GM23338 (cell line): ENCODE data around the gene RNF103. TPM values are rescaled to one million over a fixed set of nuclear protein-coding genes. Genes with fewer than 3 reads are reported as not detected.
"Not testable (repeated sequence)": the region's sequence is repeated elsewhere in the genome, so short reads cannot be mapped to it uniquely, and the experiment has no call there.

Source experiments
- ATAC-seq: fragments of 200-7000 bp; cut with Tn5 transposase; 3 replicates; pipeline ENCODE4 v1.9.1; 2020
- DNase-seq: peaks from one replicate; pipeline ENCODE4 v3.0.0-alpha.2; 2015; ENCODE audit warnings: low spot score
- H2AFZ ChIP-seq: fragments of 200-600 bp; sonication (generic); 2 replicates; pipeline ENCODE4 v1.8.0; 2016; ENCODE audit warnings: antibody characterized with exemption, mild to moderate bottlenecking, moderate library complexity
- H3F3A ChIP-seq: fragments of 200-600 bp; sonication (generic); replicated peaks from 2 replicates; pipeline ENCODE4 v1.8.0; 2017; ENCODE audit warnings: antibody characterized with exemption, mixed run types, low read depth
- H3K27ac ChIP-seq: fragments of 200-600 bp; sonication (generic); 2 replicates; pipeline ENCODE4 v1.6.1; 2016; ENCODE audit warnings: low read depth
- H3K27me3 ChIP-seq: fragments of 200-600 bp; sonication (generic); 2 replicates; pipeline ENCODE4 v1.8.0; 2016; ENCODE audit warnings: mild to moderate bottlenecking, mixed run types, moderate library complexity; ENCODE audit not compliant: insufficient read depth
- H3K36me3 ChIP-seq: fragments of 200-600 bp; sonication (generic); 2 replicates; pipeline ENCODE4 v1.8.0; 2016; ENCODE audit warnings: mild to moderate bottlenecking; ENCODE audit not compliant: insufficient read depth
- H3K4me1 ChIP-seq: fragments of 200-600 bp; sonication (generic); 2 replicates; pipeline ENCODE4 v1.8.0; 2016; ENCODE audit warnings: mild to moderate bottlenecking, moderate library complexity; ENCODE audit not compliant: insufficient read depth
- H3K4me2 ChIP-seq: fragments of 200-600 bp; sonication (generic); 2 replicates; pipeline ENCODE4 v1.7.1; 2017; ENCODE audit warnings: mixed run types
- H3K4me3 ChIP-seq: fragments of 200-600 bp; sonication (generic); 2 replicates; pipeline ENCODE4 v1.6.1; 2016; ENCODE audit warnings: mixed run types
- H3K79me2 ChIP-seq: fragments of 200-600 bp; sonication (generic); replicated peaks from 2 replicates; pipeline ENCODE4 v1.8.0; 2017; ENCODE audit warnings: mild to moderate bottlenecking; ENCODE audit not compliant: insufficient read depth
- H3K9me2 ChIP-seq: fragments of 200-600 bp; sonication (generic); 2 replicates; pipeline ENCODE4 v1.8.0; 2017; ENCODE audit not compliant: insufficient read depth
- H4K20me1 ChIP-seq: fragments of 200-600 bp; sonication (generic); replicated peaks from 2 replicates; pipeline ENCODE4 v1.8.0; 2017; ENCODE audit warnings: mild to moderate bottlenecking; ENCODE audit not compliant: insufficient read depth
- H3K27ac Mint-ChIP-seq: 2 replicates; pipeline ENCODE4 v1.8.0; 2020; ENCODE audit warnings: inconsistent platforms, mild to moderate bottlenecking, moderate library complexity, mixed read lengths
- H3K27me3 Mint-ChIP-seq: 3 replicates; pipeline ENCODE4 v1.8.0; 2022; ENCODE audit warnings: low read depth, mild to moderate bottlenecking, moderate library complexity, mixed read lengths, inconsistent platforms; ENCODE audit not compliant: insufficient read depth, poor library complexity
- H3K36me3 Mint-ChIP-seq: 3 replicates; pipeline ENCODE4 v1.8.0; 2021; ENCODE audit warnings: low read depth, mild to moderate bottlenecking, inconsistent platforms, moderate library complexity, mixed read lengths
- H3K4me1 Mint-ChIP-seq: 3 replicates; pipeline ENCODE4 v1.8.0; 2020; ENCODE audit warnings: mild to moderate bottlenecking, inconsistent platforms, mixed read lengths
- H3K4me3 Mint-ChIP-seq: 3 replicates; pipeline ENCODE4 v1.8.0; 2021; ENCODE audit warnings: moderate library complexity, mild to moderate bottlenecking, inconsistent platforms, mixed read lengths
- H3K9me3 Mint-ChIP-seq: 3 replicates; pipeline ENCODE4 v1.8.0; 2020; ENCODE audit warnings: moderate library complexity, mild to moderate bottlenecking, inconsistent platforms, mixed read lengths
- CTCF ChIP-seq, 2 experiments: fragments of 200-600 bp in 1 of 2; sonication (generic) in 1 of 2; conservative IDR thresholded peaks; 2 replicates each; pipeline versions ENCODE4 v1.5.1 to v1.6.1; 2016 to 2017; ENCODE audit warnings: antibody characterized with exemption in 2 of 2, low read depth in 2 of 2, mild to moderate bottlenecking in 2 of 2, moderate library complexity in 1 of 2
- ETS1 ChIP-seq: IDR thresholded peaks from 2 replicates; pipeline ENCODE4 v1.6.1; 2016; ENCODE audit warnings: antibody characterized with exemption
- EZH2phosphoT487 ChIP-seq: fragments of 200-600 bp; sonication (generic); IDR thresholded peaks from one replicate; pipeline ENCODE4 v1.8.1; 2018; ENCODE audit warnings: antibody characterized with exemption; ENCODE audit not compliant: unreplicated experiment
- JUNB ChIP-seq: IDR thresholded peaks from one replicate; pipeline ENCODE4 v1.6.1; 2016; ENCODE audit warnings: antibody characterized with exemption; ENCODE audit not compliant: unreplicated experiment
- NANOG ChIP-seq: IDR thresholded peaks from 2 replicates; pipeline ENCODE4 v1.6.1; 2016; ENCODE audit warnings: antibody characterized with exemption, borderline replicate concordance
- POLR2AphosphoS5 ChIP-seq: IDR thresholded peaks from 2 replicates; pipeline ENCODE4 v1.6.1; 2016; ENCODE audit warnings: antibody characterized with exemption, low read depth
- REST ChIP-seq: IDR thresholded peaks from one replicate; pipeline ENCODE4 v1.6.1; 2018; ENCODE audit warnings: antibody characterized with exemption; ENCODE audit not compliant: unreplicated experiment
- ZNF114 ChIP-seq: fragments of 250-450 bp; sonication (Bioruptor Pico); IDR thresholded peaks from 2 replicates; pipeline ENCODE4 v1.5.0; 2020; ENCODE audit warnings: mild to moderate bottlenecking, moderate library complexity
- ZNF331 ChIP-seq: fragments of 250-450 bp; sonication (Bioruptor Pico); IDR thresholded peaks from 2 replicates; pipeline ENCODE4 v1.5.0; 2020; ENCODE audit warnings: low read depth, mild to moderate bottlenecking, moderate library complexity
- ZNF462 ChIP-seq: fragments of 250-450 bp; sonication (Bioruptor Pico); IDR thresholded peaks from 2 replicates; pipeline ENCODE4 v1.5.0; 2020; ENCODE audit warnings: mild to moderate bottlenecking, moderate library complexity
- polyA plus RNA-seq: library from polyadenylated mRNA; unstranded; fragments of >200 nt; fragmentation: Nextera tagmentation; extraction: Ambion mirVana; gene quantifications from 2 replicates; pipeline ENCODE4 v1.2.1, GENCODE V29; 2016
- total RNA-seq: library from RNA; depleted of rRNA; stranded (reverse); fragments of >200 nt; shearing (Covaris generic); gene quantifications from 2 replicates; pipeline ENCODE4 v1.2.3, GENCODE V29; 2014

RNF103 gene
- total and polyA plus RNA-seq, 2 experiments from 2014 or later = 3.8 to 5.9 TPM

DNA sequence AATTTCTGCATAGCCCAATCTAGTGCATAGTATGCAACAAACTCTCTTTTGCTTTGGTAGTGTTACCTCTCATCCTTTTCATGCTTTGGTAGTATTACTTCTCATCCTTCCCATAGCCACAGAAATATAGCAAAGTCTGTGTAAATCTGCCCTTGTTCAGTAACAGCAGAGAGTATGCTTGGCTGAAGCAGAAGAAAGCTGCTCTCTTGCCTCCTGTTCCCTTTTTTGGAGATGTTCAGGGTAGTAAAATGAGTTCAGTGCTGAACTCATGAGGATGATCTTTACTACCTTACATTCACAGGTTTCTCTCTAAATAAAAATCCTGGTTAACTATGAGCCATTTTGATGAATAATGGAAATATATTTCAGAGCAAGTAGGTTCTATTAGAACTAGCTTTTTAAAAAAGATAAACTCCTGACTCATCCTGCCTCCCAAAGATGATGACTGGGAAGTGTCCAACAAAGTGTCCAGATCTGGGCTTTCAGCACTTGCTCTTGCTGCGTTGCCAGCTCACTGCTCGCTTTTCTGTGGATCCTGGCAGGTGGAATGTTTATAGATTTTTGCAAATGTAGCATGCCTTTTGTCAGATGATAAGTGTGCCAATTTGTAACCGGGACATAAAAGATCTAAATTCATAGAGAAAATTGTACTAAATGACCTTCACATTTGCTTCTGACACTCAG, 31.0 kb downstream of the RNF103 start:
- Mint-ChIP-seq H3K4me3 (no peak overlapping the region), H3K27ac (no peak overlapping the region), H3K27me3 (no peaks in the 10 kb centered on the region), H3K36me3 (no peaks in the 10 kb centered on the region), H3K9me3 (no peaks in the 10 kb centered on the region), H3K4me1 (peaks cover 4% of the 10 kb centered on the region; the same call in 2 of the 3 replicates)
- Histone ChIP-seq H3K36me3 (no peaks in the 10 kb centered on the region), H3K27me3 (no peaks in the 10 kb centered on the region), H3F3A (no peaks in the 10 kb centered on the region), H3K79me2 (no peaks in the 10 kb centered on the region), H3K4me1 (no peaks in the 10 kb centered on the region), H3K27ac (no peak overlapping the region), H2AFZ (no peak overlapping the region), H3K4me3 (no peak overlapping the region), H3K9me2 (no peaks in the 10 kb centered on the region), H4K20me1 (no peaks in the 10 kb centered on the region), H3K4me2 (no peak overlapping the region)
- TF ChIP-seq ZNF331 (CRISPR knock-in tag) = no peak
- no peak for TF ChIP-seq ZNF462 (CRISPR knock-in tag)
- TF ChIP-seq CTCF (conservative IDR thresholded peaks at IDR 0.05; ENCODE audit: low read depth in 2 of 2) = no peak
- no peak for TF ChIP-seq POLR2AphosphoS5
- TF ChIP-seq EZH2phosphoT487 = no peak
- TF ChIP-seq REST = no peak
- TF ChIP-seq JUNB = no peak
- TF ChIP-seq ETS1 = no peak
- no peak for TF ChIP-seq NANOG
- TF ChIP-seq ZNF114 (CRISPR knock-in tag) = no peak
- ATAC-seq = no peak
- DNase-seq = no peak

DNA sequence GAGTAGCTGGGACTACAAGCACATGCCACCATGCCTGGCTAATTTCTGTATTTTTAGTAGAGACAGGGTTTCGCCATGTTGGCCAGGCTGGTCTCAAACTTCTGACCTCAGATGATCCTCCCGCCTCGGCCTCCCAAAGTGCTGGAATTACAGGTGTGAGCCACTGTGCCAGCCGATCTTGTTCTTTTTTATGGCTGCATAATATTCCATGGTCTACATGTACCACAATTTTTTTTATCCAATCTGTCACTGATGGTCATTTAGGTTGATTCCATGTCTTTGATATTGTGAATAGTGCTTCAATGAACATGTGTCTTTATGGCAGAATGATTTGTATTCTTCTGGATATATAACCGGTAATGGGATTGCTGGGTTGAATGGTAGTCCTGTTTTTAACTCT, 34.0 kb downstream of the RNF103 start:
- not testable (repeated sequence) for H3K9me2 ChIP-seq, H3K27ac Mint-ChIP-seq, H3K9me3 Mint-ChIP-seq, H2AFZ ChIP-seq, H3K27me3 ChIP-seq, H4K20me1 ChIP-seq, H3K4me3 ChIP-seq, H3K4me1 ChIP-seq, H3K27ac ChIP-seq, H3K36me3 Mint-ChIP-seq, H3K27me3 Mint-ChIP-seq, H3F3A ChIP-seq, H3K4me1 Mint-ChIP-seq, H3K79me2 ChIP-seq, H3K36me3 ChIP-seq, H3K4me3 Mint-ChIP-seq, H3K4me2 ChIP-seq, ATAC-seq, DNase-seq
